ENCODE results near the gene APOA1. TPM values are rescaled to one million over a fixed set of nuclear protein-coding genes. Genes with fewer than 3 reads are reported as not detected.

The APOA1 gene
- total RNA-seq, 1 donor from 2014 or later: 0.96 TPM

DNA sequence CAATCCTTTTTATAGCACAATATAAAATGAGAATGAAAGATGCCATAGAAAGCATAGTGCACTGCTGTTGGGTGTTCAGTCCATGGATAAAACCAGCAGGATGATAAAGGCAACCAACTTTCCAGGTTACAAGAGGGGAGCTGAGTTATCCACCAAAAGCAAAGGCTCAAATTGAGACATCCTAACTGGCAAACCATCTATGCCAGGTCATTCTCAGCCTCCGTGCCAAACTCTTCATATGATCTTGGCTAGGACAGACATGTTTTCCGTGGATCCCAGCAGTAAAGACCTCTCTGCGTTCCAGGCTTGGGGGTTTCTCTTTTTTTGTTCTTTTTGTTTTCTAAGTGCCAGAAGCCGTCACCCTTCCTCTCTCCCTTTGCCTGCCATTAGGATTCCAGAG, 7.3 kb upstream of the APOA1 start:
- no peak for DNase-seq (ENCODE audit: low read depth, low spot score)
- TF ChIP-seq, protein P1, sequence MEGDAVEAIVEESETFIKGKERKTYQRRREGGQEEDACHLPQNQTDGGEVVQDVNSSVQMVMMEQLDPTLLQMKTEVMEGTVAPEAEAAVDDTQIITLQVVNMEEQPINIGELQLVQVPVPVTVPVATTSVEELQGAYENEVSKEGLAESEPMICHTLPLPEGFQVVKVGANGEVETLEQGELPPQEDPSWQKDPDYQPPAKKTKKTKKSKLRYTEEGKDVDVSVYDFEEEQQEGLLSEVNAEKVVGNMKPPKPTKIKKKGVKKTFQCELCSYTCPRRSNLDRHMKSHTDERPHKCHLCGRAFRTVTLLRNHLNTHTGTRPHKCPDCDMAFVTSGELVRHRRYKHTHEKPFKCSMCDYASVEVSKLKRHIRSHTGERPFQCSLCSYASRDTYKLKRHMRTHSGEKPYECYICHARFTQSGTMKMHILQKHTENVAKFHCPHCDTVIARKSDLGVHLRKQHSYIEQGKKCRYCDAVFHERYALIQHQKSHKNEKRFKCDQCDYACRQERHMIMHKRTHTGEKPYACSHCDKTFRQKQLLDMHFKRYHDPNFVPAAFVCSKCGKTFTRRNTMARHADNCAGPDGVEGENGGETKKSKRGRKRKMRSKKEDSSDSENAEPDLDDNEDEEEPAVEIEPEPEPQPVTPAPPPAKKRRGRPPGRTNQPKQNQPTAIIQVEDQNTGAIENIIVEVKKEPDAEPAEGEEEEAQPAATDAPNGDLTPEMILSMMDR (conservative IDR thresholded peaks at IDR 0.05): no peak
- Mint-ChIP-seq H3K4me3 (no peak overlapping the region), H3K27ac (ENCODE audit: unreplicated experiment) (no peak overlapping the region), H3K27me3 (ENCODE audit: low read depth) (no peaks in the 10 kb centered on the region), H3K4me1 (no peaks in the 10 kb centered on the region), H3K36me3 (ENCODE audit: low read depth) (peaks cover 18% of the 10 kb centered on the region), H3K9me3 (no peaks in the 10 kb centered on the region)

DNA sequence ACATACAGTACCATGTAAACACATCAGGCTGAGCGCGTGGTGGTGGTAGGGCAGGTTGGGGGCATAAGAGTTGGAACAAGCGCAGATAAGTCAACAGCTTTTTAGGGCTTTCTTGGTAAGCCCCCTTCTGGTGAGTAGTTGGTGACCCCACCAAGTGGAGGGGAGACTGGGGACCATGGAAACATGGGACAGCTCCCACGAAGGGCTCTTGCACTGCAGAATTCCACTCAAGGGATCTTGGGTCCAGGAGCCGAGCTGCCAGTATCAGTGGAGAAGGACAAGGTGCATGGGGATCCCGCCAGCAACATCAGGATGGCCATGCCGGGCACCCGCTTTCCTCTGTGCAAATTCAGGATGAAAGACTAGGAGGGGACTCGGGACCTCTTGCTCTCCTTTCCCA, 6.2 kb upstream of the APOA1 start:
- no peaks in the 10 kb centered on the region for H3K9me3 Mint-ChIP-seq
- no peak for DNase-seq (ENCODE audit: low read depth, low spot score)
- no peak overlapping the region for H3K4me3 Mint-ChIP-seq
- H3K27me3 Mint-ChIP-seq (ENCODE audit: low read depth): no peaks in the 10 kb centered on the region
- TF ChIP-seq, protein P1 (conservative IDR thresholded peaks at IDR 0.05): no peak
- peak overlapping the region; percentile 81 for H3K27ac Mint-ChIP-seq (ENCODE audit: unreplicated experiment)
- H3K4me1 Mint-ChIP-seq: no peaks in the 10 kb centered on the region
- H3K36me3 Mint-ChIP-seq (ENCODE audit: low read depth): peaks cover 15% of the 10 kb centered on the region

DNA sequence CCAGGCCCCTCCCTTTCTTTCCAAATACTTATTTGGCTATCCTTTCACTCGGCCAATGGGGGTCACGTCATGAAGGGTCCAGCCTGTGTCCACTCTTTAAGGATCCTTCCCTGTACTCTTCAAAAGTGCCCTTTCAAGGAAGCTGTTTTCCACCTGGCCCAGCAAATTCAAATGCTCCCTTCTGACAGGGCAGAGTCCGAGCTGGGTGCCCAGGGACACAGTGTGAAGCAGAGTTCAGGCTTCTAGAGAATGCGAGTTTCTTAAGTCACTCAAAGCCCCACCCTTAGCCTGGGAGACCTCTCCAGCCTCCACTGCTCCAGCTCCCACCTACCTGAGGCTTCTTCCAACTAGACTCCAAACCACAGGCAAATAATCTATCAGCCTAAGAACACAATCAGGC, 5.5 kb upstream of the APOA1 start:
- Mint-ChIP-seq H3K27me3 (ENCODE audit: low read depth) (no peaks in the 10 kb centered on the region), H3K9me3 (no peaks in the 10 kb centered on the region), H3K4me3 (no peak overlapping the region), H3K27ac (ENCODE audit: unreplicated experiment) (no peak overlapping the region), H3K4me1 (peaks cover 6% of the 10 kb centered on the region), H3K36me3 (ENCODE audit: low read depth) (peaks cover 15% of the 10 kb centered on the region)
- TF ChIP-seq, protein P1 (conservative IDR thresholded peaks at IDR 0.05): no peak
- no peak for DNase-seq (ENCODE audit: low read depth, low spot score)

GRCh38 chr11:116842117-116842516, 4.7 kb upstream of the APOA1 start:
- Mint-ChIP-seq H3K4me1 (peaks cover 14% of the 10 kb centered on the region), H3K9me3 (no peaks in the 10 kb centered on the region), H3K4me3 (no peak overlapping the region), H3K36me3 (ENCODE audit: low read depth) (peaks cover 14% of the 10 kb centered on the region), H3K27me3 (ENCODE audit: low read depth) (no peaks in the 10 kb centered on the region), H3K27ac (ENCODE audit: unreplicated experiment) (no peak overlapping the region)
- TF ChIP-seq, protein P1 (conservative IDR thresholded peaks at IDR 0.05): no peak
- DNase-seq (ENCODE audit: low read depth, low spot score): no peak

- TF ChIP-seq, protein P1 (conservative IDR thresholded peaks at IDR 0.05): no peak
- Mint-ChIP-seq H3K4me1 (peaks cover 22% of the 10 kb centered on the region), H3K4me3 (peak overlapping the region; percentile 34), H3K9me3 (no peaks in the 10 kb centered on the region), H3K36me3 (ENCODE audit: low read depth) (peaks cover 9% of the 10 kb centered on the region), H3K27ac (ENCODE audit: unreplicated experiment) (peak overlapping the region; percentile 27), H3K27me3 (ENCODE audit: low read depth) (no peaks in the 10 kb centered on the region)
- DNase-seq (ENCODE audit: low read depth, low spot score): no peak
These were observed 3.4 kb upstream of the APOA1 start for GRCh38 chr11:116840746-116841296.
